Body of pancreas (tissue), 4 donors: ENCODE results near the gene ZNF584. TPM values are rescaled to one million over a fixed set of nuclear protein-coding genes. Genes with fewer than 3 reads are reported as not detected.

Experiments
- ATAC-seq: fragments of 150-250 bp; one replicate; pipeline ENCODE4 v1.9.1; 2016
- DNase-seq, 4 donors: peaks; one replicate each; pipeline ENCODE4 v3.0.0-alpha.2; 2019
- H3K27ac ChIP-seq, 4 donors: fragments of 200-600 bp; sonication (generic); 1 replicate in 3 of 4; 2 replicates in 1 of 4; pipeline versions ENCODE4 v1.5.1 to v1.6.1; 2016 to 2019; ENCODE audit warnings: mild to moderate bottlenecking in 1 of 4, mixed read lengths in 1 of 4, moderate library complexity in 1 of 4
- H3K27me3 ChIP-seq, 2 donors: fragments of 200-600 bp; sonication (generic); one replicate each; pipeline ENCODE4 v1.6.0; 2016; ENCODE audit warnings: mild to moderate bottlenecking in 1 of 2
- H3K36me3 ChIP-seq, 2 donors: fragments of 200-600 bp; sonication (generic); replicated peaks in 1 of 2; 2 replicates each; pipeline ENCODE4 v1.5.1; 2016; ENCODE audit warnings: low read depth in 2 of 2; ENCODE audit not compliant: insufficient read depth in 1 of 2
- H3K4me1 ChIP-seq: fragments of 200-600 bp; sonication (generic); one replicate; pipeline ENCODE4 v1.6.0; 2016
- H3K4me3 ChIP-seq, 2 donors: fragments of 200-600 bp; sonication (generic); 1 replicate in 1 of 2; 2 replicates in 1 of 2; pipeline ENCODE4 v1.5.1; 2016 to 2019
- H3K9me3 ChIP-seq, 3 donors: fragments of 200-600 bp; sonication (generic); 1 replicate in 2 of 3; 2 replicates in 1 of 3; pipeline ENCODE4 v1.5.1; 2016
- POLR2A ChIP-seq, 3 donors: fragments of 450-650 bp; IDR thresholded peaks; one replicate each; pipeline ENCODE4 v1.6.1; 2016; ENCODE audit warnings: antibody characterized with exemption in 3 of 3, mild to moderate bottlenecking in 2 of 3
- WGBS, 2 donors: methylation state at CpG; one replicate each; pipeline ENCODE4 v1.1.5; 2017; 5-methylcytosine and 5-hydroxymethylcytosine counted together
- intact Hi-C: fragments of 100-400 bp; cut with DNase I; formaldehyde crosslinking; loops from one replicate; pipeline ENCODE4 v1.15.1; 2023
- total RNA-seq, 2 donors: library from RNA; depleted of rRNA; stranded (reverse); fragments of >200 nt; gene quantifications; one replicate each; pipeline ENCODE4 v1.1.0, GENCODE V29; 2016
- TF ChIP-seq, protein P1 (sequence below), 7 experiments: fragments of 450-650 bp in 4 of 7; fragments of 200-600 bp in 3 of 7; sonication (generic) in 3 of 7; IDR thresholded peaks; one replicate each; pipeline ENCODE4 v1.5.1; 2016 to 2019; ENCODE audit warnings: antibody characterized with exemption in 7 of 7

The ZNF584 gene
- total RNA-seq, 2 donors from 2014 or later, result 4.9 to 11.5 TPM

- intact Hi-C loops, result no loop called here
- Histone ChIP-seq H3K27ac (no peak overlapping the region), H3K4me3 (no peak overlapping the region), H3K4me1 (peaks cover 2% of the 10 kb centered on the region), H3K27me3 (no peaks in the 10 kb centered on the region), H3K36me3 (no peaks in the 10 kb centered on the region), H3K9me3 (no peaks in the 10 kb centered on the region)
- DNase-seq (no peak), ATAC-seq (no peak)
- TF ChIP-seq, protein P1, sequence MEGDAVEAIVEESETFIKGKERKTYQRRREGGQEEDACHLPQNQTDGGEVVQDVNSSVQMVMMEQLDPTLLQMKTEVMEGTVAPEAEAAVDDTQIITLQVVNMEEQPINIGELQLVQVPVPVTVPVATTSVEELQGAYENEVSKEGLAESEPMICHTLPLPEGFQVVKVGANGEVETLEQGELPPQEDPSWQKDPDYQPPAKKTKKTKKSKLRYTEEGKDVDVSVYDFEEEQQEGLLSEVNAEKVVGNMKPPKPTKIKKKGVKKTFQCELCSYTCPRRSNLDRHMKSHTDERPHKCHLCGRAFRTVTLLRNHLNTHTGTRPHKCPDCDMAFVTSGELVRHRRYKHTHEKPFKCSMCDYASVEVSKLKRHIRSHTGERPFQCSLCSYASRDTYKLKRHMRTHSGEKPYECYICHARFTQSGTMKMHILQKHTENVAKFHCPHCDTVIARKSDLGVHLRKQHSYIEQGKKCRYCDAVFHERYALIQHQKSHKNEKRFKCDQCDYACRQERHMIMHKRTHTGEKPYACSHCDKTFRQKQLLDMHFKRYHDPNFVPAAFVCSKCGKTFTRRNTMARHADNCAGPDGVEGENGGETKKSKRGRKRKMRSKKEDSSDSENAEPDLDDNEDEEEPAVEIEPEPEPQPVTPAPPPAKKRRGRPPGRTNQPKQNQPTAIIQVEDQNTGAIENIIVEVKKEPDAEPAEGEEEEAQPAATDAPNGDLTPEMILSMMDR (IDR thresholded peaks at IDR 0.05), result no peak
- TF ChIP-seq POLR2A (IDR thresholded peaks at IDR 0.05), result no peak
- 88 to 96% methylated on average over 8 to 32 of the region's 32 CpGs for WGBS, 2 donors
Measured at GRCh38 chr19:58366585-58367430, 41.6 kb upstream of the ZNF584 start.

- no peak for DNase-seq
- TF ChIP-seq, protein P1 (IDR thresholded peaks at IDR 0.05), result no peak
- TF ChIP-seq POLR2A (IDR thresholded peaks at IDR 0.05), result no peak
Measured at GRCh38 chr19:58367698-58368454, 40.6 kb upstream of the ZNF584 start.

GRCh38 chr19:58368561-58369360 is 39.7 kb upstream of the ZNF584 start:
- no peak for TF ChIP-seq POLR2A (IDR thresholded peaks at IDR 0.05)
- TF ChIP-seq, protein P1 (IDR thresholded peaks at IDR 0.05), result no peak
- Histone ChIP-seq H3K27ac (no peak overlapping the region), H3K4me3 (no peak overlapping the region), H3K27me3 (no peaks in the 10 kb centered on the region), H3K9me3 (no peaks in the 10 kb centered on the region), H3K36me3 (no peaks in the 10 kb centered on the region), H3K4me1 (no peaks in the 10 kb centered on the region)
- WGBS, 2 donors, result 90 to 93% methylated on average over 19 to 37 of the region's 68 CpGs
- intact Hi-C loops, result no loop called here
- no peak for DNase-seq
- no peak for ATAC-seq

More at GRCh38 chr19:58367698-58368454, 40.6 kb upstream of the ZNF584 start:
- WGBS, 2 donors, result 82 to 93% methylated on average over 56 to 101 of the region's 106 CpGs
- no peak for ATAC-seq
- Histone ChIP-seq H3K9me3 (no peaks in the 10 kb centered on the region), H3K27me3 (no peaks in the 10 kb centered on the region), H3K27ac (no peak overlapping the region), H3K4me1 (no peaks in the 10 kb centered on the region), H3K4me3 (no peak overlapping the region), H3K36me3 (no peaks in the 10 kb centered on the region)
- intact Hi-C loops, result no loop called here

GRCh38 chr19:58372311-58373133 is 35.9 kb upstream of the ZNF584 start:
- H3K27ac ChIP-seq, result no peak overlapping the region
- 57 to 62% methylated on average over 10 to 14 of the region's 15 CpGs for WGBS, 2 donors
- H3K4me3 ChIP-seq, result no peak overlapping the region
- H3K36me3 ChIP-seq, result no peaks in the 10 kb centered on the region
- no peaks in the 10 kb centered on the region for H3K9me3 ChIP-seq
- H3K27me3 ChIP-seq, result no peaks in the 10 kb centered on the region
- no peaks in the 10 kb centered on the region for H3K4me1 ChIP-seq
- no peak for DNase-seq
- intact Hi-C loops, result no loop called here
- no peak for TF ChIP-seq POLR2A (IDR thresholded peaks at IDR 0.05)
- no peak for ATAC-seq
